CD14-positive monocyte (primary cell): ENCODE data around the gene ITM2B. TPM values are rescaled to one million over a fixed set of nuclear protein-coding genes. Genes with fewer than 3 reads are reported as not detected.

Source experiments
- DNase-seq, 3 donors: peaks; one replicate each; pipeline ENCODE4 v3.0.0-alpha.2; 2011 to 2022
- H2AFZ ChIP-seq: 2 replicates; pipeline ENCODE4 v1.6.0; 2012; ENCODE audit warnings: mild to moderate bottlenecking, low read depth, low read length, inconsistent platforms; ENCODE audit not compliant: insufficient read depth, poor library complexity, severe bottlenecking
- H3K27ac ChIP-seq, 2 donors: 1 replicate in 1 of 2; 2 replicates in 1 of 2; pipeline ENCODE4 v1.5.1; 2012 to 2013; ENCODE audit warnings: low read length in 2 of 2, control low read depth in 1 of 2, inconsistent platforms in 1 of 2, low read depth in 1 of 2, mild to moderate bottlenecking in 1 of 2
- H3K27me3 ChIP-seq, 2 donors: one replicate each; pipeline versions ENCODE4 v1.6.0 to v1.6.1; 2011 to 2013; ENCODE audit warnings: low read length in 2 of 2; ENCODE audit not compliant: control insufficient read depth in 2 of 2, insufficient read depth in 2 of 2
- H3K36me3 ChIP-seq, 2 donors: replicated peaks in 1 of 2; 1 replicate in 1 of 2; 2 replicates in 1 of 2; pipeline versions ENCODE4 v1.5.1 to v1.6.1; 2012 to 2013; ENCODE audit warnings: low read length in 2 of 2, control low read depth in 1 of 2, inconsistent platforms in 1 of 2, mild to moderate bottlenecking in 1 of 2; ENCODE audit not compliant: insufficient read depth in 2 of 2, control insufficient read depth in 1 of 2
- H3K4me1 ChIP-seq, 2 donors: 1 replicate in 1 of 2; 2 replicates in 1 of 2; pipeline versions ENCODE4 v1.5.1 to v1.6.1; 2012 to 2013; ENCODE audit warnings: low read length in 2 of 2, control low read depth in 1 of 2, inconsistent platforms in 1 of 2, mild to moderate bottlenecking in 1 of 2, moderate library complexity in 1 of 2; ENCODE audit not compliant: insufficient read depth in 2 of 2, control insufficient read depth in 1 of 2
- H3K4me2 ChIP-seq: replicated peaks from 2 replicates; pipeline ENCODE3; 2012; ENCODE audit warnings: low read length, moderate library complexity, mild to moderate bottlenecking; ENCODE audit not compliant: poor library complexity, severe bottlenecking; ENCODE audit errors: extremely low read depth
- H3K4me3 ChIP-seq, 3 experiments: fragments of 200-600 bp in 1 of 3; sonication (generic) in 1 of 3; replicated peaks in 1 of 3; 1 replicate in 2 of 3; 2 replicates in 1 of 3; pipeline ENCODE4 v1.5.1; 2011 to 2013; ENCODE audit warnings: low read length in 3 of 3, mild to moderate bottlenecking in 3 of 3, control low read depth in 2 of 3, low read depth in 2 of 3, inconsistent platforms in 1 of 3, moderate library complexity in 1 of 3
- H3K79me2 ChIP-seq: 2 replicates; pipeline ENCODE4 v1.6.0; 2012; ENCODE audit warnings: mild to moderate bottlenecking, control low read depth, inconsistent platforms, low read length, moderate library complexity; ENCODE audit not compliant: insufficient read depth
- H3K9ac ChIP-seq: 2 replicates; pipeline ENCODE4 v1.6.0; 2017; ENCODE audit warnings: low read length, mild to moderate bottlenecking; ENCODE audit not compliant: insufficient read depth, poor library complexity, severe bottlenecking
- H3K9me3 ChIP-seq, 2 donors: replicated peaks in 1 of 2; 1 replicate in 1 of 2; 2 replicates in 1 of 2; pipeline versions ENCODE4 v1.5.1 to v1.6.1; 2012 to 2013; ENCODE audit warnings: low read length in 2 of 2, control low read depth in 1 of 2; ENCODE audit not compliant: control insufficient read depth in 1 of 2, insufficient read depth in 1 of 2
- H4K20me1 ChIP-seq: 2 replicates; pipeline ENCODE4 v1.6.0; 2012; ENCODE audit warnings: mild to moderate bottlenecking, low read length, control low read depth, moderate library complexity; ENCODE audit not compliant: insufficient read depth
- H3K27ac Mint-ChIP-seq, 7 donors: one replicate each; pipeline ENCODE4 v1.8.0; 2020; ENCODE audit warnings: mild to moderate bottlenecking in 7 of 7, mixed read lengths in 7 of 7, moderate library complexity in 6 of 7, inconsistent platforms in 2 of 7
- H3K27me3 Mint-ChIP-seq, 3 donors: one replicate each; pipeline ENCODE4 v1.8.0; 2021 to 2022; ENCODE audit warnings: low read depth in 3 of 3, mild to moderate bottlenecking in 3 of 3, mixed read lengths in 3 of 3, moderate library complexity in 3 of 3, inconsistent platforms in 1 of 3
- H3K36me3 Mint-ChIP-seq, 2 donors: one replicate each; pipeline ENCODE4 v1.8.0; 2020; ENCODE audit warnings: mixed read lengths in 2 of 2, inconsistent platforms in 1 of 2, mild to moderate bottlenecking in 1 of 2
- H3K4me1 Mint-ChIP-seq: one replicate; pipeline ENCODE4 v1.8.0; 2020; ENCODE audit warnings: mild to moderate bottlenecking, mixed read lengths
- H3K4me3 Mint-ChIP-seq, 2 donors: one replicate each; pipeline ENCODE4 v1.8.0; 2020; ENCODE audit warnings: mild to moderate bottlenecking in 2 of 2, mixed read lengths in 2 of 2, moderate library complexity in 1 of 2
- H3K9me3 Mint-ChIP-seq, 7 donors: one replicate each; pipeline ENCODE4 v1.8.0; 2020 to 2022; ENCODE audit warnings: mixed read lengths in 7 of 7, mild to moderate bottlenecking in 6 of 7, moderate library complexity in 6 of 7, inconsistent platforms in 2 of 7
- WGBS: methylation state at CpG from one replicate; pipeline ENCODE4 v1.1.5; 2013; ENCODE audit warnings: missing lambda C conversion rate; ENCODE audit not compliant: insufficient coverage; 5-methylcytosine and 5-hydroxymethylcytosine counted together
- intact Hi-C, 2 donors: fragments of 100-400 bp; cut with micrococcal nuclease; formaldehyde crosslinking; loops; one replicate each; pipeline versions ENCODE4 v1.15.0 to v1.15.1; 2023
- polyA minus RNA-seq: library from RNA; depleted of rRNA, polyadenylated mRNA; stranded (reverse); fragments of >200 nt; gene quantifications from 2 replicates; pipeline ENCODE4 v1.2.3, GENCODE V29; 2012
- polyA plus RNA-seq, 3 donors: library from polyadenylated mRNA; depleted of rRNA in 1 of 3; unstranded in 2 of 3; stranded (reverse) in 1 of 3; fragments of 300-500 nt in 2 of 3; fragments of >200 nt in 1 of 3; fragmentation: Illumina TruSeq in 2 of 3; gene quantifications; 1 replicate in 2 of 3; 2 replicates in 1 of 3; pipeline ENCODE4 v1.2.3, GENCODE V29; 2012 to 2021
- total RNA-seq, 12 experiments: library from RNA in 1 of 12; stranded (reverse) in 1 of 12; fragments of 120-200 nt in 1 of 12; gene quantifications; one replicate each; pipeline ENCODE4 v1.2.4 and lab custom pipeline; 2013 to 2026; ENCODE audit warnings: mixed read lengths in 6 of 12, inconsistent platforms in 1 of 12
- TF ChIP-seq, protein P1 (sequence below): fragments of 200-600 bp; IDR thresholded peaks from one replicate; pipeline ENCODE4 v1.8.0; 2022; ENCODE audit warnings: antibody characterized with exemption, mild to moderate bottlenecking

Gene ITM2B
- 798 TPM for total RNA-seq (2013)
- polyA plus RNA-seq (1,000 to 10,000 TPM in 2 of 3 donors, 100 to 1,000 TPM in 1; 702 to 1,657 (median 1,502) TPM), polyA minus RNA-seq (185 and 482 TPM in 2 replicates), total RNA-seq (lab: John Stamatoyannopoulos, UW) (100 to 687 (median 537) reads per million in 11 experiments)

DNA sequence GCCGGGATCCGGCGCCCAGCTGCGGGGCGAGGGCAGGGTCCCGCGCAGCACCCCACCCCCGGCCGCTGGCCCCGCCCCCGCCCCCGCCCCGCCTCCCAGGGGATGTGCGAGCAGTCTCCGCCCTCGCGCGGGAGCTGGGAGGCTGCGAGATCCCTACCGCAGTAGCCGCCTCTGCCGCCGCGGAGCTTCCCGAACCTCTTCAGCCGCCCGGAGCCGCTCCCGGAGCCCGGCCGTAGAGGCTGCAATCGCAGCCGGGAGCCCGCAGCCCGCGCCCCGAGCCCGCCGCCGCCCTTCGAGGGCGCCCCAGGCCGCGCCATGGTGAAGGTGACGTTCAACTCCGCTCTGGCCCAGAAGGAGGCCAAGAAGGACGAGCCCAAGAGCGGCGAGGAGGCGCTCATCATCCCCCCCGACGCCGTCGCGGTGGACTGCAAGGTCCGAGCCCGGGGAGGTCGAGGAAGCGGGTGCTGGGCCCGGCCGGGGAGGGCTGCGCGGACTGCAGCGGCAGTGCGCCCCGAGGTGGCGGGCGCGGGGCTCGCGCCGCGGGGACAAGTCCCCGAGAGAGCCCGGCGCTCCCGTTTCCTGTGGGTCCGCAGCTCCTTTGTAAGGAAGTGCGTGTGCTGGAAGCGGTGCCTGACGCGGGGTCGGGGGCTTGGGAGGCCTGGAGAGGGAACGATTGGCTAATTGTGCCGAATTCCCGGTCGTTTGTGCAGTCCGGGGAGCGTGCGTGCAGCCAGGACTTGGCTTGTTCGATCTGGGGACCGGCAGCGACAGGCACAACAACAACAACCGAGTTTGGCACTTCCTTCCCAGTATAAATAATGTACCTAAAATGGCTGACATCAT is at the start of gene ITM2B:
ITM2B (plus strand) TSS at position 161 of the 843 bp plus-strand sequence; CDS start at position 316, 155 bp downstream.
- H3K4me3 Mint-ChIP-seq: peak within 1 kb of the TSS; percentile 96 to 97
- WGBS: under 1% methylated on average over 94 of the region's 94 CpGs
- H3K4me3 ChIP-seq: peak within 1 kb of the TSS; percentile 94 to 98 (median 95)
- TF ChIP-seq, protein P1, sequence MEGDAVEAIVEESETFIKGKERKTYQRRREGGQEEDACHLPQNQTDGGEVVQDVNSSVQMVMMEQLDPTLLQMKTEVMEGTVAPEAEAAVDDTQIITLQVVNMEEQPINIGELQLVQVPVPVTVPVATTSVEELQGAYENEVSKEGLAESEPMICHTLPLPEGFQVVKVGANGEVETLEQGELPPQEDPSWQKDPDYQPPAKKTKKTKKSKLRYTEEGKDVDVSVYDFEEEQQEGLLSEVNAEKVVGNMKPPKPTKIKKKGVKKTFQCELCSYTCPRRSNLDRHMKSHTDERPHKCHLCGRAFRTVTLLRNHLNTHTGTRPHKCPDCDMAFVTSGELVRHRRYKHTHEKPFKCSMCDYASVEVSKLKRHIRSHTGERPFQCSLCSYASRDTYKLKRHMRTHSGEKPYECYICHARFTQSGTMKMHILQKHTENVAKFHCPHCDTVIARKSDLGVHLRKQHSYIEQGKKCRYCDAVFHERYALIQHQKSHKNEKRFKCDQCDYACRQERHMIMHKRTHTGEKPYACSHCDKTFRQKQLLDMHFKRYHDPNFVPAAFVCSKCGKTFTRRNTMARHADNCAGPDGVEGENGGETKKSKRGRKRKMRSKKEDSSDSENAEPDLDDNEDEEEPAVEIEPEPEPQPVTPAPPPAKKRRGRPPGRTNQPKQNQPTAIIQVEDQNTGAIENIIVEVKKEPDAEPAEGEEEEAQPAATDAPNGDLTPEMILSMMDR: peak; percentile 69
- H3K27me3 ChIP-seq: no peaks in the 10 kb centered on the region
- H3K79me2 ChIP-seq: peaks cover 58% of the 10 kb centered on the region
- intact Hi-C loops: loop anchor here (2.0 to 5.0 kb wide), 4 partner anchors 69 to 106 kb away; partner anchors contain the start of gene RB1 (in 1 of the 2)
- H4K20me1 ChIP-seq: peaks cover 28% of the 10 kb centered on the region
- H3K9me3 ChIP-seq: no peaks in the 10 kb centered on the region
- no peaks in the 10 kb centered on the region for H3K9me3 Mint-ChIP-seq
- peak within 1 kb of the TSS; percentile 93 for H3K4me2 ChIP-seq
- H3K36me3 ChIP-seq: peaks cover 0 to 6% of the 10 kb centered on the region in 2 donors
- DNase-seq: peak; percentile 54 to 67 (median 64)
- H3K27ac Mint-ChIP-seq: peak within 1 kb of the TSS; percentile 92 to 99 (median 97)
- peak within 1 kb of the TSS; percentile 92 to 97 for H3K27ac ChIP-seq
- peak within 1 kb of the TSS; percentile 87 for H2AFZ ChIP-seq
- peaks cover 27 to 32% of the 10 kb centered on the region in 2 donors for H3K36me3 Mint-ChIP-seq
- peak within 1 kb of the TSS; percentile 97 for H3K9ac ChIP-seq
- peaks cover 42% of the 10 kb centered on the region for H3K4me1 Mint-ChIP-seq
- H3K4me1 ChIP-seq: peaks cover 32 to 45% of the 10 kb centered on the region in 2 donors
- peaks cover 2 to 8% (median 4%) of the 10 kb centered on the region in 3 donors for H3K27me3 Mint-ChIP-seq

DNA sequence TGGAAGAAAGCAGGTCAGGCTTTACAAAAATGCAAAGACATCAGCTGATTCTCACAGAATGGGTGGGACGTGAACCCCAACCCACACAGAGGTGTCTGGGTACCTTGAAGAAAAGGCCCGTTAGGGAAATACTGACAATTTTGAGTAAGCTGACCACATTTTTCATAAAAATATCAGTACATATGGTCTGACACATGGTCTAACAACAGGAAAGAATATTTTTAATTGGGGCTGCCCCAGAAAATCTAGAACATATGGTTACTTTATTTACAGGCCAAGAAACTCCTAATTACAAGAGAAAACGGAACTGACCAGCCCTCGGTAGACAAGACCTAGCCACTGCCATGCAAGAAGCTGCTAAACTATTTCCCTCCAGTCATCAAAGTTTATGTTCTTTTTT is 48.7 kb upstream of the ITM2B start:
- no peaks in the 10 kb centered on the region for H3K36me3 Mint-ChIP-seq

More for the DNA sequence above, 48.7 kb upstream of the ITM2B start:
- H3K27me3 ChIP-seq: no peaks in the 10 kb centered on the region
- no peak overlapping the region for H3K4me3 ChIP-seq
- peaks cover 39 to 48% of the 10 kb centered on the region in 2 donors for H3K4me1 ChIP-seq
- H3K4me2 ChIP-seq: no peak overlapping the region
- H3K27me3 Mint-ChIP-seq: peaks cover 0 to 2% (median 0%) of the 10 kb centered on the region in 3 donors
- no peak overlapping the region for H3K4me3 Mint-ChIP-seq
- no peaks in the 10 kb centered on the region for H3K79me2 ChIP-seq
- TF ChIP-seq, protein P1: no peak
- no peaks in the 10 kb centered on the region for H4K20me1 ChIP-seq
- H3K27ac Mint-ChIP-seq: no peak overlapping the region
- H3K27ac ChIP-seq: no peak overlapping the region
- no CpG with 5 or more reads among the region's 4 CpGs for WGBS
- no peak overlapping the region for H3K9ac ChIP-seq
- H2AFZ ChIP-seq: no peak overlapping the region
- no peaks in the 10 kb centered on the region for H3K9me3 Mint-ChIP-seq
- no peak for DNase-seq
- intact Hi-C loops: no loop called here
- no peaks in the 10 kb centered on the region for H3K36me3 ChIP-seq
- H3K9me3 ChIP-seq: no peaks in the 10 kb centered on the region
- H3K4me1 Mint-ChIP-seq: peaks cover 38% of the 10 kb centered on the region
